Left lung (tissue), 10 donors: ENCODE data around the gene MSMO1. TPM values are rescaled to one million over a fixed set of nuclear protein-coding genes. Genes with fewer than 3 reads are reported as not detected.
"Not testable (repeated sequence)": the region's sequence is repeated elsewhere in the genome, so short reads cannot be mapped to it uniquely, and the experiment has no call there.

Experiments used
- ATAC-seq: fragments of 200-7000 bp; cut with Tn5 transposase; one replicate; pipeline ENCODE4 v1.9.1; 2020; ENCODE audit warnings: moderate library complexity
- DNase-seq, 4 donors: peaks; one replicate each; pipeline ENCODE4 v3.0.0-alpha.2; 2013 to 2020
- H3K27ac ChIP-seq, 2 donors: fragments of 200-600 bp; sonication (generic) in 1 of 2; one replicate each; pipeline versions ENCODE4 v1.5.0 to v1.8.0; 2020 to 2021
- H3K27me3 ChIP-seq, 2 donors: fragments of 200-600 bp; sonication (generic) in 1 of 2; one replicate each; pipeline versions ENCODE4 v1.5.0 to v1.8.0; 2020 to 2021
- H3K36me3 ChIP-seq, 2 donors: fragments of 200-600 bp; sonication (generic) in 1 of 2; one replicate each; pipeline versions ENCODE4 v1.5.0 to v1.8.0; 2020 to 2021
- H3K4me1 ChIP-seq, 2 donors: fragments of 200-600 bp; one replicate each; pipeline ENCODE4 v1.8.0; 2021
- H3K4me3 ChIP-seq, 2 donors: fragments of 200-600 bp; sonication (generic) in 1 of 2; one replicate each; pipeline versions ENCODE4 v1.5.0 to v1.8.0; 2020 to 2021; ENCODE audit warnings: mild to moderate bottlenecking in 1 of 2
- H3K9me3 ChIP-seq, 2 donors: fragments of 200-600 bp; sonication (generic) in 1 of 2; one replicate each; pipeline versions ENCODE4 v1.5.0 to v1.8.0; 2020 to 2021
- CTCF ChIP-seq, 2 donors: fragments of 200-600 bp; sonication (generic) in 1 of 2; IDR thresholded peaks; one replicate each; pipeline versions ENCODE4 v1.5.0 to v1.8.0; 2021; ENCODE audit warnings: antibody characterized with exemption in 2 of 2
- intact Hi-C, 2 donors: fragments of 100-400 bp; cut with DNase I; formaldehyde crosslinking; loops; one replicate each; pipeline versions ENCODE4 v1.11.2 to v1.14.2; 2022
- polyA plus RNA-seq, 6 donors: library from polyadenylated mRNA; unstranded; fragments of 120-200 nt; gene quantifications; one replicate each; pipeline ENCODE4 v1.2.1, GENCODE V29; 2013; ENCODE audit not compliant: insufficient read length in 6 of 6
- total RNA-seq, 2 donors: library from RNA; stranded (reverse); fragmentation: NEBNext Ultra II Directional; extraction: Animal tissue kit (Norgen Biotek cat#: 25700); gene quantifications; one replicate each; pipeline ENCODE4 v1.2.1, GENCODE V29; 2021
- donor health status: DM: no; HTN: yes; CAD: no.
- donor health status: DM: no; HTN: no; CAD: no.

The MSMO1 gene
- total and polyA plus RNA-seq, 8 donors: 26.0 to 270 (median 34.4) TPM

- peaks cover 0 to 41% of the 10 kb centered on the region in 2 donors for H3K4me1 ChIP-seq
- H3K27ac ChIP-seq: no peak overlapping the region
- intact Hi-C loops: no loop called here
Observed at GRCh38 chr4:165332502-165332901, 5.0 kb downstream of the MSMO1 start.

GRCh38 chr4:165335163-165335703 is 7.8 kb downstream of the MSMO1 start:
- no peak for TF ChIP-seq CTCF (IDR thresholded peaks at IDR 0.05)
- peaks cover 0 to 27% of the 10 kb centered on the region in 2 donors for H3K4me1 ChIP-seq
- H3K27me3 ChIP-seq: no peaks in the 10 kb centered on the region
- H3K27ac ChIP-seq: no peak overlapping the region
- H3K9me3 ChIP-seq: no peaks in the 10 kb centered on the region
- no peak for DNase-seq
- intact Hi-C loops: no loop called here
- H3K36me3 ChIP-seq: peaks cover 0 to 74% of the 10 kb centered on the region in 2 donors
- no peak for ATAC-seq
- H3K4me3 ChIP-seq: no peak overlapping the region

More at GRCh38 chr4:165332502-165332901, 5.0 kb downstream of the MSMO1 start:
- peaks cover 0 to 46% of the 10 kb centered on the region in 2 donors for H3K36me3 ChIP-seq
- no peaks in the 10 kb centered on the region for H3K9me3 ChIP-seq
- no peaks in the 10 kb centered on the region for H3K27me3 ChIP-seq
- DNase-seq (no peak), ATAC-seq (no peak)
- no peak for TF ChIP-seq CTCF (IDR thresholded peaks at IDR 0.05)
- H3K4me3 ChIP-seq: peak overlapping the region in 1 of 2 donors; percentile 82

- Histone ChIP-seq H3K27ac (no peak overlapping the region), H3K4me1 (peaks cover 0 to 14% of the 10 kb centered on the region in 2 donors), H3K4me3 (no peak overlapping the region), H3K27me3 (no peaks in the 10 kb centered on the region), H3K36me3 (peaks cover 0 to 81% of the 10 kb centered on the region in 2 donors), H3K9me3 (no peaks in the 10 kb centered on the region)
- TF ChIP-seq CTCF (IDR thresholded peaks at IDR 0.05): no peak
- DNase-seq (no peak), ATAC-seq (no peak)
- intact Hi-C loops: no loop called here
Observed at GRCh38 chr4:165336743-165337142, 9.3 kb downstream of the MSMO1 start.

- peaks cover 0 to 62% of the 10 kb centered on the region in 2 donors for H3K36me3 ChIP-seq
- H3K9me3 ChIP-seq, H3K27me3 ChIP-seq, DNase-seq, H3K4me1 ChIP-seq, H3K27ac ChIP-seq, ATAC-seq, H3K4me3 ChIP-seq: not testable (repeated sequence)
- intact Hi-C loops: loop anchor here in 1 of 2 donors (5.0 kb wide), 1 partner anchor 210 kb away; no protein-coding TSS in a partner anchor
Observed at GRCh38 chr4:165342340-165342739, 14.9 kb downstream of the MSMO1 start.

- ATAC-seq: peak; percentile 53
- no peaks in the 10 kb centered on the region for H3K9me3 ChIP-seq
- intact Hi-C loops: loop anchor here in 1 of 2 donors (5.0 kb wide), 1 partner anchor 211 kb away; no protein-coding TSS in a partner anchor
- H3K27ac ChIP-seq: no peak overlapping the region
- H3K27me3 ChIP-seq: no peaks in the 10 kb centered on the region
- H3K36me3 ChIP-seq: peaks cover 0 to 50% of the 10 kb centered on the region in 2 donors
- no peaks in the 10 kb centered on the region for H3K4me1 ChIP-seq
- DNase-seq: no peak
- no peak for TF ChIP-seq CTCF (IDR thresholded peaks at IDR 0.05)
- no peak overlapping the region for H3K4me3 ChIP-seq
Observed at GRCh38 chr4:165343353-165344191, 16.1 kb downstream of the MSMO1 start.
